GM21737 (cell line): ENCODE measurements around the gene LRRC45.

Source experiments
- ATAC-seq: cut with Tn5 transposase; IDR thresholded peaks from one replicate; pipeline ENCODE4 v1.9.1; 2021; ENCODE audit warnings: mild to moderate bottlenecking, moderate library complexity; ENCODE audit not compliant: unreplicated experiment

Gene LRRC45

DNA sequence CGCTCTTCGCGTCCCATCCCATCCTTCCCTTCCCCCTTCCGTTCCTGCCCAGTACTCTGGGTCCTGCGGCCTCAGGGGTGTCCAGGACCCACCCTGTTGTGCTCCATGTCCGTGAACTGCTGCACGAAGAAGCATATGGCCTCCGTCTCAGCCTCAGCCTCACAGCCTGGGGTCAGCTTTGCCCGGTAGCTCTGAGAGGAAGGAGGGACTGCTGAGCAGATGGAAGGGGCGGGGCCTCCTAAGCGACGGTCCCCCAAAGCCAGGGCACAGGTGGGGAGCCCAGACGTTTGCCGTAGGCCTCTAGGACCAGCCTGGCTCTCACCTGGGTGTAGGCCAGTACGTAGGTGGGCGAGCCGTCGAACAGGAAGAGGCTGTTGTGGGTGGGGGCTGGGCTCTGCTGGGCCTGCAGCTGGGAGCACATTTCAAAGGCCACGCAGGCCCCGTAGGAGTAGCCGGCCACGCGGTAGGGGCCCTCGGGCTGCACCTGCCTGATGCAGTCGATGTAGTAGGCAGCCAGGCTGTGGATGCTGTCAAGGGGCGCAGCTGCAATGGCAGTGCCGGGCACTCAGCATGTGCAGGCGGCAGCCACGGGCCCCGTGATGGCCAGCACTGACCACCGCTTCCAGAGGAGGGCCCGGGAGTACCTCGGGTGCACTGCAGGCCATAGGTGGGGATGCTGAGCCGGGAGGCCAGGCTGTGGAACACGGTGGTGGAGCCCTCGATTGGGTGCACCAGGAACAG lies 57.1 kb downstream of the LRRC45 start:
- ATAC-seq, result no peak
